Erythroblast (primary cell): ENCODE results near the gene ANKRD16.
"Not testable (repeated sequence)": the region's sequence is repeated elsewhere in the genome, so short reads cannot be mapped to it uniquely, and the experiment has no call there.

Experiments
- DNase-seq, 2 experiments: peaks; one replicate each; lab custom pipeline; 2025; lab: John Stamatoyannopoulos, UW
- GATA1 ChIP-seq: IDR thresholded peaks from 2 replicates; pipeline ENCODE4 v1.6.1; 2011; ENCODE audit warnings: low read depth, mild to moderate bottlenecking, control low read depth, low read length, moderate library complexity
- POLR2A ChIP-seq: IDR thresholded peaks from 2 replicates; pipeline ENCODE4 v1.6.1; 2011; ENCODE audit warnings: mild to moderate bottlenecking, low read length

ANKRD16 gene

DNA sequence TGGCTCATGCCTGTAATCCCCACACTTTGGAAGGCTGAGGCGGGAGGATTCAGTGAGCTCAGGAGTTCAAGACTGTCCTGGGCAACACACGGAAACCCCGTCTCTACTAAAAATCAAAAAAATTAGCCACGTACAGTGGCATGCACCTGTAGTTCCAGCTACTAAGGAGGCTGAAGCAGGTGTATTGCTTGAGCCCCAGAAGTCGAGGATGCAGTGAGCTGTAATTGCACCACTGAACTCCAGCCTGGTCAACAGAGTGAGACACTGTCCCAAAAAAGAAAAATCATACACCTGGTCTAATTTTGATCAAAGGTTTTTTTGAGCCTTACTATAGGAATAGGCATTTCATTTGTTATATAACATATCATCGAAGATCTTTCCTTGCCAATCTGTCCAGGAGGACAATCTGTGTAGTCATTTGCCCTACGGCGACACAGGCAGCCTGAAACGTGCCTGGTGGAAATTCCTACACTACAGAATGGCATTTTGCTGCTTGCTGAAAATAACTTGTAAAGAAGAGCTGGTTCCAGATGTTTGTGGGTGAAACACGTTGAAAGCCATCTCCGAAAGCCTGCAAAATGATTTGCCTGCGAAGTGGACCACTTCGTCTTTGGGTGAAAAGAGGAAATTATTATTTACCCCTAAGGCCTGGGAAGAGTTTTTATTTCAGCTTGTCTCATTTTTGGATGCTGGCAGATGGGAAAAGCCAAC, 45.2 kb downstream of the ANKRD16 start:
- no peak for TF ChIP-seq POLR2A
- TF ChIP-seq GATA1 = no peak

DNA sequence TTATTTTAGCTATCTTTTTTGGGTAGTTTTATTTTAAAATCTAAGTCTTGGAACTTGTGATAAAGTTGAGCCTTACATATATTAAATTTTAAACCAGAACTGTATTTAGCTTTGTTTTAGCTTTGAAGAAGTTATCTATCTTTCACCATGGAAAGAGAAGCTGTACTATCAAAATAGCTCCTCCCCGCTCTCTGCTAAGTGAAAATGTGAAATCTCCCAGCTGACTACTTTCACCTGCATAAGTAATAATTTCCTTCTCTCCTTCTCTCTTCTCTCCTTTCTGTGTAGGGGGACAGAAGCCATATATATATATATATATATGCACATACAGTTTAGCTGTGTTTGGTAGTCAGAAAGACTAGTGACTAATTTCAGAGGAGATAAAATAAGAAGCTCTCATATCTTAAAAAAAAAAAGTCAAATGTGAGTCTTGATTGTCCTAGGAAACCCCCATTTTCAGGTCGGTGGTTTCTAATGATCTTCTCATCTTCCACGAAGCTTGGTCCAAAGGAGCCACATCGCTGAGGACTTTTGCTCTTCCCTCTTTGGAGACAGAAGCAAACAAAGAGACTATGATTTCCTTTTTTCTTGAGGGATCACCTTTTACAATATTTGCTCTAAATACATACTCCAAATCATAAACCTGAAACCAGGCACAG, 45.9 kb downstream of the ANKRD16 start:
- no peak for DNase-seq
- TF ChIP-seq GATA1 (no peak), POLR2A (no peak)

More for the DNA sequence above, 45.2 kb downstream of the ANKRD16 start:
- no peak for DNase-seq

DNA sequence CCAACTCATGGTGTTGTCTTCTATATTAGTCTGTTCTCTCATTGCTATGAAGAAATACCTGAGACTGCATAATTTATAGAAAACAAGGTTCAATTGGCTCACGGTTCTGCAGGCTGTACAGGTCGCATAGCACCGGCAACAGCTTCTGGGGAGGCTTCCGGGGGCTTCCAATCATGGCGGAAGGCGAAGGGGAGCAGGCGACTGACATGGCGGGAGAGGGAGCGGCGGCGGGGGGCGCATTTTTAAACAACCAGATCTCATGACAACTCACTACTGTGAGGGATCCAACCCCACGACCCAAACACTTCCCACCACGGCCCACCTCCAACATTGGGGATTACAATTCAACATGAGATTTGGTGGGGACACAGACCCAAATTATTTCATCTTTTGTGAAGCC, 47.7 kb downstream of the ANKRD16 start:
- TF ChIP-seq POLR2A = no peak
- TF ChIP-seq GATA1 = no peak
- DNase-seq = no peak

DNA sequence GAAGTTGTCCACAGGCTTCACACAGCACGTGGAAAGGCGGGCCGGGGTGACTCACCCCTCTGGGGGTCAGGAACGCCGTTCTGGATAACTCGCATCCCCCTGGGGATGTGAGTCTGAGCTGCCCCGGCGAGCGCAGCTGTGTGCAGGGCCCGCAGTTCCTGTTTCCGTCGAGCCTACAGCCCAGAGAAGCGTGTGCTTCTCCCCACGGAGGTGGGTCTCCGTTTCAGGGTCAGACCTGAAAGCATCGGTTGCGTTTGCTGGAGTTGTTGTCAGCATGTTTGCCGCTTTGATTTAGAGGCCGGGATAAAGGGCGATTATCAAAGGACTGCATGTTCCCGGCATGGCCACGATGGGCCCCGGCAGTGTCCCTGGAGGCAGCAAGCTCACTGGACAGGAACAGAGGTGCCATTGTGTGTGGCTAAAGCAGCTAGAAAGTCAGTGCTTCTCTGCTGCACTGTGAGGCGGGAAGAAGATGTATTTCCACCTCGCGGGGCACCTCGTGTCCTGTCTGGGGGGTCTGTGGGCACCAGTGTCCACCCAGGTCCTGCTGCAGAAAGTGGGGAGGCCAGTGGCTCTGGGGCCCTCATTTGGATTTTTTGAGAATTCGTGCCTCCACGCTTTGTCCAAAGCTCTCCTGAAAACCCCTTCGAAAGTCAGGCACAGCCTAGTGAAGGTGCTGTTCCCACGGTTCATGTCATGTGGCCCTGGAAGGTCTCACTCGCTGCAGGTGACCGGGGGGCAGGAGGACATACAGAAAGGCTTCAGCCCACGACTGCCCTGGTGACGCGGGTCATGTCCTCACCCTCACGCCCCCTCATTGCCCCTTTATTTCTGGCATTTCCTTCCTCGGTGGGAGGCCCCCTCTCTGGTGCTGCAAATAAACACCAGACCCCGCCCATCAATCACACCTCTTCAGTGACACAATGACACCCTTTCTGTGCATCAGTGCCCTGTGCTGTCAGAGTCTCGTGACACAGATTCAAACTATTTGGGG, 49.1 kb downstream of the ANKRD16 start:
- DNase-seq = no peak
- no peak for TF ChIP-seq POLR2A
- TF ChIP-seq GATA1 = no peak

DNA sequence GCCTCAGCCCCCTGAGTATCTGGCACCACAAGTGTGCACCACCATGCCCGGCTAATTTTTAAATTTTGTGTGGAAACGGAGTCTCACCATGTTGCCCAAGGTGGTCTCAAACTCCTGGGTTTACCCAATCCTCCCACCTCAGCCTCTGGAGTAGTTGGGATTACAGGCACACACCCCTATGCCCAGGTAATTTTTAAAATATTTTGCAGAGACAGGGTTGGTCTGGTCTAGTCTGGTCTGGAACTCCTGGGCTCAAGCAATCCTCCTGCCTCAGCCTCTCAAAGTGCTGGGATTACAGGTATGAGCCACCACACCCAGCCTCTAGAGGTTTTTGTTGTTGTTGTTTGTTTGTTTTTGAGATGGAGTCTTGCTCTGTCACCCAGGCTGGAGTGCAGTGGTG, 53.5 kb downstream of the ANKRD16 start:
- DNase-seq = not testable (repeated sequence)

DNA sequence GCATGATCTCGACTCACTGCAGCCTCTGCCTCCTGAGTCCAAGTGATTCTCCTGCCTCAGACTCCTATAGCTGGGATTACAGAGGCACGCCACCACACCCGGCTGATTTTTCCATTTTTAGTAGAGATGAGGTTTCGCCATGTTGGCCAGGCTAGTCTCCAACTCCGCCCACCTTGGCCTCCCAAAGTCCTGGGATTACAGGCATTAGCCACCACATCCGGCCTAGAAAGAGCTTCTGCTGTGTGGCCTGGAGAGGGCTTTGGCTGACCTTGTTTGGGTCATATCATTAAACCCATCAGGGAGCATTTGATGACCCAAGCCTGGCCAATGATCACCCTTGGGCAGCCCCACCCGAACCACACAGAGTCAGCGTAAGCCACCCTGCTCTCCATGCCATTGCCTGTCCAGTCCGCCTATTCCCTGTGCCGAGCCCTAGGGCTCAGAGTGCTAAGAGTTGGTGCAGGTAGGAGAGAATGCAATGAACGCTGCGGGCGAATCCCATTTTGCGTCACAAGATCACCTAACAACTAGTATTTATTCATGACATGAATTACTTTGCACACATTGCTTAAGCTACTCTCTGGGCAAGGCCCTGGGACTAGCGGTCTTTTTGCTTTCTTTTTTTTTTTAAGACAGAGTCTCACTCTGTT, 54.1 kb downstream of the ANKRD16 start:
- no peak for DNase-seq
- no peak for TF ChIP-seq POLR2A
- TF ChIP-seq GATA1 = no peak

DNA sequence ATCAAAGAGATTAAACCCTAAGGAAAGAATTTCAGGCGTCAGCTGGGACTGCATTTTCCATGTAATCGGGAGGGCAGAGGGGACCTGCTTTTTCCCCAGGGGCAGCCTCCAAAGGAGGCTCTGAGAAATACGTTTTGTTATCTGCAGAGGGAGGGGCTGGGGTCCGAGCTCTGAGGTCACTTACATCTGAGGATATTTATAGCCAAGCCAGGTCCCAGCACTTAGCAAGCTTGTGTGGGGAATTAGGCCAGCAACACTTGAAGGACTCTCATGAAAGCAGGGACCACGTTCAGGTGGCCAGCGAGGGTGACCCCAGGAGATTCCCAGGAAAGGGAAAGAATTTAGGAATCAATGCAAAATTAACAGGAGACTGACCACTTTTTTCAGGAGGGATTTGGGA, 55.9 kb downstream of the ANKRD16 start:
- DNase-seq = no peak
- TF ChIP-seq POLR2A (no peak), GATA1 (no peak)

DNA sequence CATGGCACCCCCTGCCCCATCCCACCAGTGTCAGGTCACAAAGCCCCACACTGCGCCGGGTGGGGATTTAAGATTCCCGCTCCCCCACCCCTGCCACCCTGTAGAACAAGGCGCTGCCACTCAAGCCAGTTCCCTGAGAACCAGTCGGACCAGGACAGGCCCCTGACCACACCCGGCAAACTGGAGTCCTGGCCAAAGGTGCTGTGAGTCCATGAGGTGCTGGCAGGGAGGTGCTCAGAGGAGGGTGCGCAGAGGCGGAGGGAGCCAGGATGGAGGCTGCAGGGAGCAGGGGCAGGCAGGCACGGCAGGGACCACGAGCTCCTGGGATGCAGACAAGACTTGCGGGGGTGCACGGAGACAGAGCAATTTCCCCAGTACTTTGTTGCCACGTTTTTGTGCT, 56.7 kb downstream of the ANKRD16 start:
- TF ChIP-seq POLR2A (no peak), GATA1 (no peak)
- DNase-seq = no peak

DNA sequence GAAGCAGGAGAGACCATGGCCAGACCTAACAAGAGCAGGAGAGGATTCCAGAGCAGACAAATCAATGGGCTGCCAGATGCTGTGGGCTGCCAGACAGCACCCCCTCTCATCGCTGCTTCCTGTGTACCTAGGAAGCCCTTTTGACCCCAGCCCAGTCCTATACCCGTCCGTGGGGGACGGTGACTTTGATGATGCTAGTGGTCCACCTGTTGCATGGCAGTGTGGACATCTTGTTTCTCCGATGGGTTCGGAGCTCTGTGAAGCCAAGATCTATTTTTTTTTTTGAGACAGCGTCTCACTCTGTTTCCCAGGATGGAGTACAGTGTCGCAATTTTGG, 58.3 kb downstream of the ANKRD16 start:
- DNase-seq = no peak
- TF ChIP-seq POLR2A (no peak), GATA1 (no peak)

DNA sequence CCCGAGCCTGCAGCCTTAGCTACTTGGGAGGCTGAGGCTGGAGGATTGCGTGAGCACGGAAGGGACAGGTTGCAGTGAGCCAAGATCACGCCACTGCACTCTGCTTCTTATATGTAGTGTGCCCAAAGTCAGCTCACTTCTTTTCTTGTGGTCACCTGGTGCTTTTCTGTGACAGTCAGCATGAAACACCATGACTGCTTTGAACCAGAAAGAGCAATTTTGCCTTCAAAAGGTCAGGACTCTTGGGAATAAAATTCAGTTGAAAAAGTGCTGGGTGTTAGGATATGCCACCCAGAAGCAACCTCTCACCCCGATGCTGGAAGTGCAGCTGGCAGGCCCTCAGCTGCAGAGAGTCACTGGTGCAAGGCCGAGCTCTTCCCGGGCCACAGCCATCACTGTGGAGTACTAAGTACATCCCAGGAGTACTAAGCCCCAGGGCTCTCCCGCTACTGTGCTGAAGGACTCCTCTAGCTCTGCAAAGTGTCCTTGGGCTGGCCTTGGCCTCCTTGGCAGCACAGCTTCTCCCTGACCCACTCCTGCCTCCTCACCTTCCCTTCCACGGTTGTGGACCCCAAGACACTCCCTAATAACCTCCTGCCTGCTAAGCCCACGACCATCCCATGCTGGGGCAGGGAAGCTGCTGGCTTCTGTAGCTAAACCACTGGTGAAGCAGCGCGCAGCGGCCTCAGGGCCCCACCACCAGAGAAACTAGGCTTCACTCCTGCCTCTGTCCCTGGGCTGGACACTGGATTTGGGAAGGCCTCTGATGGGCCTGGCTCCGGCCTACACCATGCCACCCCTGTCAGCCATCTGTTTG, 58.9 kb downstream of the ANKRD16 start:
- DNase-seq = no peak
- TF ChIP-seq POLR2A (no peak), GATA1 (no peak)

DNA sequence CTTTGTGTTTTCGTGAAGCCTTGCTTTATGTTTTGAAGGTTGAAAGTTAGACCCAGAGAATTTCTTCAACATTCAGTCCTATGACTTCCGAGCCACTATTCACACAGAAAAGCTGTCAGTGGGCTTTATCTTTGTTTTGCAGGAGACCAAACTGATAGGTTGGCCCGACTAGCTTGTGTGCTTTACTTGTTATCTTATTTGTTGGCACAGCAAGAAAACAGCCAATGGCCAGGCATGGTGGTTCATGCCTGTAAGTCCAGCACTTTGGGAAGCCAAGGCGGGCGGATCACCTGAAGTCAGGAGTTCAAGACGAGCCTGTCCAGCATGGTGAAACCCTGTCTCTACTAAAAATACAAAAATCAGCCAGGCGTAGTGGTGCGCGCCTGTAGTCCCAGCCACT, 60.4 kb downstream of the ANKRD16 start:
- DNase-seq = peak; percentile 77 to 93
- no peak for TF ChIP-seq POLR2A
- TF ChIP-seq GATA1 = no peak

DNA sequence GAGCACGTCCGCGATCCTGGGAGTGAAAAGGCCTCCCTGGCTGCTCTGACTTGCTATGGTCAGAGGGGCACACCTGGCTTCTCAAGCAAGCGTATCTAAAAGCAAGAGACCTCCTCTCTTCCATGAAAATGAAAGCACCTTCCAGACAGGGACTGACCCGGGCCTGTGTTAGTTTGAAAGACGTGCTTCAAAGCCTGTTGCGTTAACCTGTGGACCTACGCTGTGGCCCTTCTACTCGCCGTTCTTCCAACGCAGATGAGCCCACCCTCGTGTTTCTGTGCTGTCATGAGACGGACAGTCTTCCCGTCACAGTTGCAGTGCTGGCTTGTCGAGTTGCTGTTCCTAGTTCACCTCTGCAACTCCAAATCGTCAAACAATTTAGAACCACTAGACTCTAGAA, 61.0 kb downstream of the ANKRD16 start:
- TF ChIP-seq GATA1 = no peak
- no peak for TF ChIP-seq POLR2A

DNA sequence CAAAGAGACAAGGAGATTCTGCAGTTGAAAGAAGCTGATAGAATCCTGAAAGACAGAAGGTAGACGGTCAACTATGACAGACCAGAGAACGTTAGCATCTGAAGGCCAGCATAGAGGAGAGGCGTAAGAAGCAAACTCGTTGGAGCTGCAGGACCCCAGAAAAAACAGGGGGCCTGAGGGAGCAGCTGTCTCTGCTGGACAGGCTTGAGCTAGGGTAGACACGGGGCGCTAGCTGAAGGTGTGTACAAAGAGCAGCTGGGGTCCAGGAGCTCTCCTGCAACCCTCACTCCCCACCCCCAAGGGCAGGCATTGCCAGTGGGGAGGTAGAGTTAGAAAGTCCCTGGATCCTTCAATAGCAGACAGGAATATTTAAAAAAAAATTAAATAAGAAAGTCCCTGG, 61.9 kb downstream of the ANKRD16 start:
- TF ChIP-seq GATA1 = no peak
- TF ChIP-seq POLR2A = no peak
- no peak for DNase-seq

More for the DNA sequence above, 61.0 kb downstream of the ANKRD16 start:
- DNase-seq = no peak

DNA sequence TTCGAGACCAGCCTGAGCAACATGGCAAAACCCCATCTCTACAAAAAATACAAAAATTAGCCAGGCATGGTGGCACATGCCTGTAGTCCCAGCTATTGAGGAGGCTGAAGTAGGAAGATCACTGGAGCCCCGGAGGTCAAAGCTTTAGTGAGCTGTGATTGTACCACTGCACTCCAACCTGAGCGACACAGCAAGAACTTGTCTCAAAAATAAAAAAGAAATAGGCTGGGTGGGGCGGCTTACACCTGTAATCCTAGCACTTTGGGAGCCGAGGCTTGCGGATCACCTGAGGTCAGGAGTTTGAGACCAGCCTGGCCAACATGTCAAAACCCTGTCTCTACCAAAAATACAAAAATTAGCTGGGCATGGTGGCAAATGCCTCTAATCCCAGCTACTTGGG, 63.2 kb downstream of the ANKRD16 start:
- not testable (repeated sequence) for DNase-seq
